ENCODE results near the gene SLC5A2.
"Not testable (repeated sequence)": the region's sequence is repeated elsewhere in the genome, so short reads cannot be mapped to it uniquely, and the experiment has no call there.

The SLC5A2 gene

GRCh38 chr16:31479751-31480150, 3.2 kb upstream of the SLC5A2 start:
- H3K9me3 ChIP-seq (ENCODE audit: insufficient read depth, low read length), result no peaks in the 10 kb centered on the region
- H3K27me3 ChIP-seq (ENCODE audit: low read depth, low read length), result peaks cover 10% of the 10 kb centered on the region
- H3K4me2 ChIP-seq (ENCODE audit: low read length), result no peak overlapping the region
- no peak overlapping the region for H3K27ac ChIP-seq (ENCODE audit: low read length)
- H3K9ac ChIP-seq (ENCODE audit: low read length), result no peak overlapping the region
- no peak overlapping the region for H3K4me3 ChIP-seq (ENCODE audit: low read length)
- no peaks in the 10 kb centered on the region for H4K20me1 ChIP-seq (ENCODE audit: insufficient read depth, low read length)
- 0 out of 2 replicates have a peak, but pooled peaks cover 3% of the 10 kb centered on the region for H3K4me1 ChIP-seq (ENCODE audit: low read length)
- no peak overlapping the region for H2AFZ ChIP-seq (ENCODE audit: low read depth, low read length)
- H3K36me3 ChIP-seq (replicated peaks; ENCODE audit: low read depth, low read length), result no peaks in the 10 kb centered on the region
- no peaks in the 10 kb centered on the region for H3K79me2 ChIP-seq (ENCODE audit: low read length)
- no peak for TF ChIP-seq CTCF (IDR thresholded peaks at IDR 0.05; ENCODE audit: low read depth, low read length)
- no peak for TF ChIP-seq EZH2phosphoT487 (IDR thresholded peaks at IDR 0.05; ENCODE audit: low read depth)

GRCh38 chr16:31480851-31481536, 1.9 kb upstream of the SLC5A2 start:
- Histone ChIP-seq H3K36me3 (replicated peaks; ENCODE audit: low read depth, low read length) (no peaks in the 10 kb centered on the region), H3K9ac (ENCODE audit: low read length) (no peak overlapping the region), H3K4me1 (ENCODE audit: low read length) (no peaks in the 10 kb centered on the region), H3K4me3 (ENCODE audit: low read length) (no peak overlapping the region), H3K27me3 (ENCODE audit: low read depth, low read length) (peaks cover 10% of the 10 kb centered on the region), H3K79me2 (ENCODE audit: low read length) (no peaks in the 10 kb centered on the region), H3K27ac (ENCODE audit: low read length) (no peak overlapping the region), H3K4me2 (ENCODE audit: low read length) (no peak overlapping the region), H4K20me1 (ENCODE audit: insufficient read depth, low read length) (no peaks in the 10 kb centered on the region), H2AFZ (ENCODE audit: low read depth, low read length) (no peak overlapping the region), H3K9me3 (ENCODE audit: insufficient read depth, low read length) (no peaks in the 10 kb centered on the region)
- TF ChIP-seq CTCF (IDR thresholded peaks at IDR 0.05; ENCODE audit: low read depth, low read length) (no peak), EZH2phosphoT487 (IDR thresholded peaks at IDR 0.05; ENCODE audit: low read depth) (no peak)

GRCh38 chr16:31484048-31484447, 1.1 kb downstream of the SLC5A2 start:
- H4K20me1 ChIP-seq (ENCODE audit: insufficient read depth, low read length); H3K36me3 ChIP-seq (replicated peaks; ENCODE audit: low read depth, low read length); H3K4me3 ChIP-seq (ENCODE audit: low read length); H3K4me2 ChIP-seq (ENCODE audit: low read length); H3K27ac ChIP-seq (ENCODE audit: low read length); H3K79me2 ChIP-seq (ENCODE audit: low read length); H2AFZ ChIP-seq (ENCODE audit: low read depth, low read length); H3K4me1 ChIP-seq (ENCODE audit: low read length); H3K9me3 ChIP-seq (ENCODE audit: insufficient read depth, low read length); H3K9ac ChIP-seq (ENCODE audit: low read length); H3K27me3 ChIP-seq (ENCODE audit: low read depth, low read length): not testable (repeated sequence)

GRCh38 chr16:31484491-31485171, 1.7 kb downstream of the SLC5A2 start:
- H3K4me1 ChIP-seq (ENCODE audit: low read length), result no peaks in the 10 kb centered on the region
- peaks cover 10% of the 10 kb centered on the region for H3K27me3 ChIP-seq (ENCODE audit: low read depth, low read length)
- H3K4me3 ChIP-seq (ENCODE audit: low read length), result no peak overlapping the region
- H3K4me2 ChIP-seq (ENCODE audit: low read length), result no peak overlapping the region
- no peak overlapping the region for H3K27ac ChIP-seq (ENCODE audit: low read length)
- no peaks in the 10 kb centered on the region for H4K20me1 ChIP-seq (ENCODE audit: insufficient read depth, low read length)
- H3K36me3 ChIP-seq (replicated peaks; ENCODE audit: low read depth, low read length), result peaks cover 3% of the 10 kb centered on the region
- TF ChIP-seq CTCF (IDR thresholded peaks at IDR 0.05; ENCODE audit: low read depth, low read length) (no peak), EZH2phosphoT487 (IDR thresholded peaks at IDR 0.05; ENCODE audit: low read depth) (no peak)
- H2AFZ ChIP-seq (ENCODE audit: low read depth, low read length), result no peak overlapping the region
- H3K9ac ChIP-seq (ENCODE audit: low read length), result no peak overlapping the region
- no peaks in the 10 kb centered on the region for H3K79me2 ChIP-seq (ENCODE audit: low read length)
- no peaks in the 10 kb centered on the region for H3K9me3 ChIP-seq (ENCODE audit: insufficient read depth, low read length)
